HL-60/S4 (cell line): Measurements from ENCODE around the gene ZNF319.

Source experiments
- in situ Hi-C: fragments of 300-500 bp; cut with MboI; formaldehyde crosslinking; loops from 2 replicates; pipeline ENCODE4 v1.14.3; 2022; ENCODE audit warnings: low sequenced_read_pairs

The ZNF319 gene

DNA sequence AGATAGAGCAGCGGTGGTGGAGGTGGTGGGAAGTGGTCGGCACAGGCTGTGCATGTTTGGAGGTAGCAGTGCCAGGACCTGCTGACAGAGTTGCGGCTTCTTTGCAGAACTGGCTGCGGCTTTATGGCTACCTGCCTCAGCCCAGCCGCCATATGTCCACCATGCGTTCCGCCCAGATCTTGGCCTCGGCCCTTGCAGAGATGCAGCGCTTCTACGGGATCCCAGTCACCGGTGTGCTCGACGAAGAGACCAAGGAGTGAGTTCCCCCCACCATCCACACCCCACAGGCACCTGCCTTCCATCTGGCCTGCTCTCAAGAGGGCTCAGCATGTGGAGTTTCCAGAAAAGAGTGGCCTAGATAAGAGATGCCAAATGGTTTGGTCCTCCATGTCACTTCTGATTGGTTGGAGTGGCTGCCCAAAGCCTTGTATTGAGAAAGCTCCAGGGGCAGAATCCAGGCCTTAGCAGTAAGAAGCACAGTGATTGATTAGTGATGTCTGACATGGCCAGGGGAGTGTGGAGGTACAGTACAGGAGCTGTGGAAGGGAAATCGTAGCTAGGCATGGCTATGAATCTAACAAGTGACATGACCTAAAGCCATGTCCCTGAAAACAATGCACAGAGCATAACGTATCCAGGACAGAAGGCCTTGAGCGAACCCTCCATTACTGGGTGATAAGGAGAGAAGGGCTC is 37.0 kb upstream of the ZNF319 start:
- in situ Hi-C loops: no loop called here

DNA sequence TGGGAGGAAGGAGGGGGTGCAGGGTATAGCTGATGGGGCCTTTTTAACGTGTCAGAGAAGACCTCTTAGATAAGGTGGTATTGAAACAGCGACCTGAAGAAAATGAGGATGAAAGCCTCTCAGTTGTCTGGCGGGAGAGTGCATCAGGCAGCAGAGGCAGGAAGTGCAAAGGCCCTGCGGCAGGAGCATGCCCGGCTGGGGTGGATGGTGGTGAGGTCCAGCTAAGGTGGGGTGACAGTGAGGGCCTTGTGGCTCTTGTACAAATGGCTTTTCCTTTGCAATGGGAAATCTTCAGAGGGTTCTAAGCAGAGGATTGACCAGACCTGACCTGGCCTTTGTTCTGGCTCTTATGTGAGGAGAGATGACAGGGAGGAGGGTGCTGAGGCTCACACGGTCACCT is 36.5 kb upstream of the ZNF319 start:
- in situ Hi-C loops: no loop called here

DNA sequence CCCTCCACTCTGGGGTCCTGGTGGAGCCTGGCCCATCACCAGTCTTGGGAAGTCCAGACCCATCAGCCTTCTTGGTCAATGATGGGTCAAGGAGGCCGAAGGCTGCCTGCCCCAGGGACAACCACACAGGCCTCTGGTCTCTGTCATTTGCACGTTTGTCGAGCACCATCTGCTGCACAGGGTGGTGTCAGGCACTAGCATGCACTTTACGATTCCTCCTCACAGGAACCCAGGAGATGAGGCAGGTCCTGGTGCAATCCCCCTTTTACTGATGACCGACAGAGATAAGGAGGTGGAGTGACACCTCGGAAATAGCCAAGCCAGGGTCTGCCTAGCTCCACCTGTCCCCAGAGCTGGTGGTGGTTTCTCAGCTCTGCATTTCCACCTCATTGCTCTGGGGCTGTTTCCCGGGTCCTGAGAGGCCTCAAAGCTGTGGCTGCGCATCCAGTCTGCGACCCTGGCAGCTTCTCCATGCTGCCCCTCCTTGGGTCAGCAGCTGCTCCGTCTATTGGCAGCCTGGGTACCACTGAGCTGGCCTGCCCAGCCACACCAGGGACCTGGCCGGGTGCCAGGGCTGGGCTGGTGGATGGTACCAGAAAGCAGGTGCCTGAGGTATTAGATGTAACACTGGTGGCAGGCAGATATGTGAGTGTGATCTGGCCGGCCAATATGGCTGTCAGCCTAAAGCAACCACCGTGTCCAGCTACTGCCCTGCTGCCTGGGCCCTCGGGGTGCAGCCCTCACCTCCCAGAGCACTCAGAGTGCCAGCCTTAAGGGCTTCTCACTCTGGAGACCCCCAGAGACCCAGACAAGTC is 35.1 kb upstream of the ZNF319 start:
- in situ Hi-C loops: no loop called here

DNA sequence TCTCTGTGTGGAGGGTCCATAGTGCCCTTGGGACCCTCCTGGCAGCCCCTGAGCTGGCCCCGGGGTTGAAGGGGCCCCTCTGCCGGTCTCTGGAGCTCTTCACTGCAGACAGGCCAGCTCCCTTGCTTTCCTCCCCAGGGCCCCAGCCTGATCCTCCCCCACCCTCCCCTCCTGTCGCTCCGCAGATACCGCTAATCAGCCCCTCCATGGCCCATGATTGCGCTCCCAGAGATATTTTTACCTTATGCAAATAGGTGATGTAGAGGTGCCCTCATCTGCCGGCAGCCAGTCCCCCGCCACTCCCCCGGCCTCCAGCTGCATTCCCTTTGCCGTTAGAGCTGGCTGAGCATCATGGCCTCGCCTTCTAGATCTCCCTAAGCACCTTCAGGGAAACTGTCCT is 34.3 kb upstream of the ZNF319 start:
- in situ Hi-C loops: no loop called here

DNA sequence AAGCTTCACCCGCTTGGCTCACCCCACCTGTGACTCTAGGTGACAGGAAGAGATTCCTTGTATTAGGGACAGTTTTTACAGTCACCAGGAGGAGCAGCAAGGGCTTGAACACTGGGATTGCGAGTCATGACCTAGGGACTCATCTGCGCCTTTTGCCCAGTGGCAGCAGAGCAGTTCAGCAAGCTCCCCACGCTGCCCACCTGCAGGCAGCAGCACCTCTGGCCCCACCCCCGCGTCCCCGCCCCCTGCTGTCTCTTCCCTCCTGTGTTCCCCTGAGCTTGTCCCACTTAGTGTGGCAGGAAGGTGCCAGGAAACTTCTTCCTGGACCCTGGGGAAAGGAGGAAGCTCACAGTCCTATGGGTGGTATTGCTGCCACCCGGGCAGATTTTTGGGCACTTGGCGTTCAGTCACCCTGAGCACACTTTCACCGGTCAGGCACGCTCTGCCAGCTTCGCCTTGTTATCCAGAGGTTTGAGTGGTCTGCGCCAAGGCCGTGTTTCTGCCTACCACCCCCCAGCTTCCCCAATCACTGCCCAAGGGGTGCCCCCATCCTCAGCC is 33.7 kb upstream of the ZNF319 start:
- in situ Hi-C loops: no loop called here

DNA sequence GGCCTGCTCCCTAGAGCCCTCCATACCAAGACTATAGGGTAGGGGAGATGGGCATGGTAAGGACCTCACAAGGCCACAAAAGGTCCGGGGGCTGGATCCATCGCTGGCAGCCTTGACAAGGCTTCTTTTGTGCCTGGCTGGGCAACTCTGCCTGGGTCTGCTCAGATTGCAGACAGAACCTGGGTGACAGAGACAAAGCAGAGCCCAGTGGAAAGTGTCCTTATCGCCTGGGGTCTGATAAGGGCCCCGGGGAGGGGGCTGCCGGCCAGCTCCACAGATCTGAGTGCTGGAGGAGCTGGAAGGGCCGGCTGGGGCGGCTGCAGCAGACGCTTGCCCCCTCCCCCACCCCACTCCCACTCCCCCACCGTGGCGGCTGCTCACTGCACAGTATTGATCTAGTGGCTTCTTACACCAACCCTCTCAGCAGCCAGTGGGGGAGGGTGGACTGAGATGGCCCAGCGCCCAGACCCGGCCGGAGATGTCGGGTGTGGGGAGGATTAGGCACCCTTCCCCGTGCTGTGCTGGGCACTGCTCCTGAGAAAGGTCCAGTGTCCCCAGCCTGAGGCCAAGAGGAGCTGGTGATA is 32.3 kb upstream of the ZNF319 start:
- in situ Hi-C loops: no loop called here

DNA sequence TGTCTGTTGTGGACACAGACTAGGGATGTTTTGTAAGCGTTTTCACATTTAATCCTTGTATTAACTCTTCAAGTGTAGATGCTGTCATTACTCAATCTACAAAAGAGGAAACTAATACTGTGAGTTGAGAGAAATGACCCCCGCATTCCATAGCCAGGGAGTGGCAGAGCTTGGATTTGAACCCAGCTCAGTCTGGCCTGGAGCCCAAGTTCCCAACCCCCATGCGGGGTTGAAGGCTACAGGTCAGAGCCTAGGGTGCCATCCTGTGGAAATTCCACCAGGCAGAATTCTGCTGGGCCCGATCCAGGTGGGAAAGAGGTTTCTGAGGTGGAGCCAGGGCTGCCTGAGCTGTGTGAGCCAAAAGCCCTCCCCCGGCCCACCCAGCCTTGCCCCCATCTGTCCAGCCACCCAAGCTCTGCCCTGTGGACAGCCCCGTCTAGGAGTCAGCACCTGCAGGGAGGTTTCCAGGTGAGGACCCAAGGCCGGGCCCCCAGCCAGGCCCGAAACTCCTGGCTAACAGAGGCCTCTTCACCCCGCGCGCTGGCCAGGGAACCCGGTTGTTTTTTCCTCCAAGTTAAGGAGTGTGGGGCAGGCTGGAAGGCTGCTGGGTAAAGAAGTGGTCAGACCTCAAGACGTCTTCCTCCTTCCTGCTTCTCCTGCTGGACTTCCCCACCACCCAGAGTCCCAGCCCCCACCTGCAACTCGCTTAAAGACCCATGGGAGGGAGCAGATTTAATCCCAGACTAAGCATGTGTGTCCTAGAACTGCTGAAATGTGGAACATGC is 30.7 kb upstream of the ZNF319 start:
- in situ Hi-C loops: no loop called here

DNA sequence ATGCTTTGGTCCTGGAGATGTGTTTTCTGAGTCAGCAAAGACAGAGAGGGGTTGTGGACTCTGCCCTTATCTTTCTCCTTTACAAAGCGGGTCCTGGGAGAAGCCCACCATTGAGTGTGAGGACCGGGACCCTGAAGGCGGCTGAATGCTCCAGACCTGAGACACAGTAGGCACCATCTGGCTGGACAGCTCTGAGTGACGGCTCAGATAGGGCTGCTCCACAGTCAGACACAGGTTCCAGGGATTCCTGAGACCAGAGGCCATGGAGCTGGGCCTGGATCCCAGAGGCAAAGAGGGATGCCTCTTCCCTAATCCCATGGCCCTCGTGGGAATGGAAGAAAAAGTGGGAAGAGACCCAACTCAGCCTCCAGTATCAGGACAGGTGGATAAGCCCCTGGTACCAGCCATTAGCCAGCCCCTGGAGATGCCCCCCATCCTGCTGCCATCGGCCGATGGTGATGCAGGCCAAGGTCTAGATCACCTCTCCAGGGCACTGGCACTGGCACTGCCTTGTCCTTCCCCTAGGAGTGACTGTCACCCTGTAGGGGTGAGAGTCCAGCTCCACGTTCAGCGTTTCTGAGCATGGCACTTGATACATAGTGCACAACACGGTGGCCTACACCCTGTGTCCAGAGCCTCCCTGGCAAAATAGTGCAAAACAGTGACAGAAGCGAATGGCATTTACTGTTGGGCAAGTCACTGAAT is 29.8 kb upstream of the ZNF319 start:
- in situ Hi-C loops: no loop called here

DNA sequence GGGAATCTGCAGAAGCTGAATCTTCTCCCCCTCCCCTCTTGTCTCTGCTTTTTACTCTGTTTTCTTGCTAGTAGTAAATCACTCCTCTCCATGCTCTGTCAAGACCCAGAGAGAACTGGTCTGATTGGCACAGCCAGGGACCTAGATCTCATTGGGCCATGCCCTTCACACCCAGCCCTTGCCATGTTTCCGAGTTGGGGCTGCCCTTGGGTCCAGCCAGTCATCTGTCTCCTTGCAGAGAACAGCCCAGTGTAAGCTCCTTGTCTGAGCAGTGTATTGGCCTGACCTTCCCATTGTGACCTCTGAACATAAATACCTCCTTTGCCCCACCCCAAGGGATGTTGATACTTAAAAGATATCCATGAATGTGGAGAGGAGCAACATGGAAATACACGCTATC is 28.9 kb upstream of the ZNF319 start:
- in situ Hi-C loops: no loop called here

DNA sequence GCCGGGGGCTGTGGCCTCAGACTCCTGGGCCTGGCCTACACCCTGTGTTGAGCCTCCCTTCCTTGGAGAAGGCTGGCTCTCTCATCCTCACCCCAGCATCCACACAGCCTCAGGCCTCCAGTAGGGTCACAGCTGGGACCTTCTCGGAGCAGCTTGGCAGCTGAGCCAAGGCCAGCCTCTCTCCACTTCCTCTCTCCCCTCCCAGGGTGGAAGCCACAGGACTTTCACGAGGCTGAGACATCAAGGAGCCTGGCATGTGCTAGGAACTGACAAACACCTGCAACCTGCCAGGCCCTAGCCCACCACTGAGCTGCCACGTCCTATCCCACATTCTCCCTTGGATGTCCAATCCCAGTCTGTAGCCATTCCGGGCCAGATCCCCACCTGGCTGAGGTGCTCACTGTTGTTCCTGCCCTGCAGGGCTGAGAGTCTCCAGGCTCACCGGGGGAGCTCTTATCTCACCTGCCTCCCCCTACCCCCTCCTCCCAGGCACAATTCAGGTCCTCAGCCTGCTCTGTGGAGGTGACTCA is 28.1 kb upstream of the ZNF319 start:
- in situ Hi-C loops: no loop called here

DNA sequence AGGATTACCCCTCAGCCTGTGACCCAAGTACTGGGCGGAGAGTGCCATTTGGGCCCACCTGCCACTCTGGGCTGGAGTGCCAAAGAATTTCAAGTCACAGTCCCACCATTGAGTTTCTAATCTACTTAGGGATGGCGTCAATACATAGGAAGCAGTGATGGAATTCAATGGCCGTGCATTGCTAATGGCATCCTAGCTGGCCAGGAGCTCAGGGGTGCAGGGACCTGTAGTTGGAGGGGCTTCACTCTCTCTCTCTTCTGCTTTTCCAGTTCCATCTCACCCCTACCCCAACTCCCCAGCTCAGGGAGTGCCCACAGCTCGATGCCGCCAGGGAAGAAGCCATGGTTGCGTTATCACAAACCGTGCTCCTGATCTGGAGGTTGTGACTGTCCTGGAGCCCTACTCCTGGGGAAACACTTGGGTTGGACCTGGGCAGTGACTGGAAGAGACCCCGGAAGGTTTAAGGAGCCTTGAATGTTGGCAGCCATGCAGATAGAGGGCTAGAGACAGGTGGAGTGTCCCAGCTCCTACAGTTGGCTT is 27.5 kb upstream of the ZNF319 start:
- in situ Hi-C loops: no loop called here

DNA sequence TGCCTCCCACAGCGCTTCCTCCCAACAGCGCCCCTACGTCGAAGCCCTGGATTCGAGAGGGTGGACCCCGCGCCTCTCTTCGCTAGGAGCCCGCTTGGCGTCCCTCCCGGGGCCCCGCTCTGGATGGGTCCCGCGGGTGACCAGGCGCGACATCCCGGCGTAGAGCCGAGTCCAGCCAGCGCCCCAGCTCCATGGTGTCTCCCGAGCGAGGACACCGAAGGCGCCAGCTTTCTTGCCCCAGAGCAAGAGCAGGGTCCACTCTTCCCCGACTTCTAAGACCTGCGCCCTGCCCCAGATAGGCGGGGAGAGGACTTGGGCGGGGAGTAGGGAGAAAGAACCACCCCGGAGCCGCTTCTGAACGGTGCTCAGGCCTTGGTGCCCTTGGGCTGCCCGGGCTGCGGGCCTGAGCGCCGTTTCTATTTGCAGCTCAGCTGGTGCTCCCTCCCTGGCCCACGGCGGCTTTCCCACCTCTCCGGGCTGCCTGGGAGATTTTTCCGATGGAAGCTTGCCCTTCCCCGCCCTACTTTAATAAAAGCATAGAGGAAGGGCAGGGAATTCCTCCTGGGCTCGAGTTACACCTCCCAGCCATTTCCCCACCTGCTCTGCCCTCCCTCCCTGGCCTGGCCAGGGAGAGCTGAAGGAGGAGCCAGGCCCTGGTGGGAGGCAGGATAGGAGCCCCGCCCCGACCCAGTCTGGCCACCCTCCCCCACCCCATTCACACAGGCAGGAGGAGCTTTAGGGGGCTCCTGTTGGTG is 26.9 kb upstream of the ZNF319 start:
- in situ Hi-C loops: no loop called here

DNA sequence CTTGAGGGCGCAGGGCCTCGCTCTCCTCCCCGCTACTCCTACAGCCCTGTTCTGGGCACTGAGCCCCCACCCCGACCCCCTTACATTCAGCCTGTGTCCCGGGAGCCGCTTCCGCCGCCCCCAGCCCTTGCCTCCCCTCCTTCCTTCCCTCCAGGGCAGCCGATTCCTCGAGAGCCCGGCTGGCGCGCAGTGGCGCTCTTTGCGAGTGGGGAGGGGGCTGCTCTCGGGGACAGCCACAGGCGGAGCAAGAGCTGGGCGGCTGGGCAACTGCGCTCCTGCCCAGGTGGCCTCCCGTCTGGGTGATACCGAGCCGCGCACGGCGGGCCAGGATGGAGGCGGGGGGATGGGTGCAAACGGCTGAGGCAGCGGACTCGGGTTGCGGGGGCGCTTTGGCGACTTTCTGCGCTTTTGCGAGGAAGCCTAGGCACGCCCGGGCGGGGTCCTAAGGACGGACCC is 26.3 kb upstream of the ZNF319 start:
- in situ Hi-C loops: no loop called here

DNA sequence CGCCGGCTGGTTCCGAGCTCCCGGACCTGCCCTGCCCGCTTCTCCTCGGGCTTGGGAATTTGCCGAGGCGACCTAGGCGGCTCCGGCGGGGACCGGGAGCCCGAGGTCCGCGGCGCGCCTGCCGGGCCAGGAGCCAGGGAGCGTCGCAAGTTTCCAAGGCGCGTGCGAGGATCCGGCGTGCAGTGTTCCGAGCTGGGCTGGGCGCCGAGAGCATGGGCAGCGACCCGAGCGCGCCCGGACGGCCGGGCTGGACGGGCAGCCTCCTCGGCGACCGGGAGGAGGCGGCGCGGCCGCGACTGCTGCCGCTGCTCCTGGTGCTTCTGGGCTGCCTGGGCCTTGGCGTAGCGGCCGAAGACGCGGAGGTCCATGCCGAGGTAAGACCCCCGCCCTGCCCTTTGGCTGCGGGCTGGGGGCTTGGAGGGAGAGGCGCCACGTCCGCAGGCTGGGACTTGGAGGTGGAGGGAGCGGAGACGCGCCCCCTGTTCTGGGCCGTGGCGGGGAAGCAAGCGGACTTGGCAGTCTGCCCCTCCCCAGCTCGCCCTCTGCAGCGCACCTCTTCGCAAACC is 25.8 kb upstream of the ZNF319 start:
- in situ Hi-C loops: no loop called here

DNA sequence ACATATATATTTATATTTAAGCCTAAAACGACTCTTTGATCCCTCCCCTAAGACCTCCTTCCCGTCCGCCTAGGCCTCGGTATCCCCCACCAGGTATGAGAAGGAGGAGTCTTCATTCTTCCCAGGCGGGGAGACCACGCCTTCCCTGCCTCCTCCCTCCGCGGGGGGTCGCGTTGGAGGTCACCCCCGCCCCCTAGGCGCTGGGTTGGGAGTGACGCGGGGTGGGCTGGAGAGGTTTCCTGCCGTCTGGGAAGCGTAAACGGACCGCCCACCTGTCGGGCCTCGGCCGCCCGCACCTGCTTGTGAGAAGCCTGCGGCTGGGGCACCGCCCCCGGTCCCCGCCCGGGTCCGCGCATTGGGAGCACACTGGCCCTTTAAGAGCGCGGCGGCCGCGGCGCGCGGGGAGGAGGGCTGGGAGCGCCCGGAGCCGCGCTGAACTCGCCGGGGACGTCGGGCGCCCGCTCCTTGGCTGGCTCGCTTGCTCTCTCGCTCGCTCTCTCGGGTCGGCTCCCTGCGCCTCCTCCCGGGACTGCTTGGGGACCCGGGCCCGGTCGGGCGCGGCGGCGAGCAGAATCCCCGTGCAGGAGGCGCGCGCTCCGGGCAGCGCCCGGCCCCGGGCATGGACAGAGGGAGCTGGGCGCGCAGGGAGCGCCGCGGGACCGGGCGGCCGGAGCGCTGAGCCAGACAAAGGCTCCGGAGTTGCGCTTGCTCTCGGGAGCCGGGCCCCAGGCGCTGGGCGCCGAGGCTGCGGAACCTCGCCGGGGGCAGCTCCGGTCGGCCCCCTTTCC is 25.1 kb upstream of the ZNF319 start, which contains the start of gene MMP15:
MMP15 (plus strand) TSS at position 404 of the 788 bp plus-strand sequence. CDS start 597 bp downstream, outside the sequence.
- in situ Hi-C loops: no loop called here

DNA sequence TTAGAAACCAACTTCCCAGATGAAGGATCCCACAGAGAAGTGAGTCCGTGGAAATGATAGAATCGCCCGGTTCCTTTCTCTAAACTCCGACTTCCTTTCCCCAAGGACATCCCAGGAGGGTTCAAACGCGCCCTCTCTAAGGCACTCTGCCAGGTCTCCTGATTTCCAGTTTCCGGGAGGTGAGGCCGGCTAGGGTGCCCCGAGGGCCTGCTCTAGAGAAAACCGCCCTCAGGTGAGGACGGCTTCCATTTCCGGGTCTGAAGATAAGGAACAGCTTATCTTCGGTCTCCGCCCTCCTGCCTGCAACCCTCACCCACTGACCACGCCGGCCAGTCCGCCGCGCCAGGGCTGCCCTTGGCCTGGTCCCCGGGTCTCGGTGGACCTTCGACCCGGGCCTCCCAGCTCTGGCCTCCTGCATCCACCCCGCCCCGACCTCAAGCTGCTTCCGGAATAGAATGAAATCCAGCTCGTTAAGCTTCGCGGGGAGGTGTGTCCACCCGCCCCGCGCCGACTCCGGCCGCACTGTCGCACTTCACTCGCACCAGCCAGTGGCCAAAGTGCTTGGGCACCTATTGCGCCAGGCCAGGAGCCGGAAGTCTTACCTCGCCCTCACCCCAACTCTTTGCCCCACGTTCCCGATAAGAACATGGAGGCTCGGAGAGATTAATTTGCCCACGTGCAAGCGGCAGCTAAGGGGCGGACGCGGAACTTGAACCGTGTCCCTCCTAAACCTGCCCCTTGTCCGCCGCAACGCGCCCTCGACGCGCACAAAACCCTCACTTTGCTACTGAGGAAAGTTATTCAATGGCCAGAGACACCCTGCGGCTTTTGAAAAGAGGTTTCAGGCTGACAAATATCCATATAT is 24.2 kb upstream of the ZNF319 start:
- in situ Hi-C loops: loop anchor here (25.0 kb wide), 1 partner anchor 262 kb away; no protein-coding TSS in a partner anchor
